ENCODE measurements around the gene SLC39A7. TPM values are rescaled to one million over a fixed set of nuclear protein-coding genes. Genes with fewer than 3 reads are reported as not detected.
A peak's percentile ranks its signal among the peaks of the same experiment; 100 is the strongest.

The SLC39A7 gene
- total and polyA plus RNA-seq, 2 of the 13 experiments (the other 11 are each of a cell fraction or from before 2014, with no cell fraction given) = 142 to 229 TPM

- no peak for TF ChIP-seq GRHL1 (CRISPR knock-in tag; conservative IDR thresholded peaks at IDR 0.05)
- TF ChIP-seq SNRNP70 (IDR thresholded peaks at IDR 0.05; ENCODE audit: low read depth, low read length) = no peak
- no peak for TF ChIP-seq TFDP1 (CRISPR knock-in tag; IDR thresholded peaks at IDR 0.05; ENCODE audit: borderline replicate concordance)
- peak; percentile 78; the same call in 1 of the 2 replicates for TF ChIP-seq ZNF501 (CRISPR knock-in tag; IDR thresholded peaks at IDR 0.05)
- TF ChIP-seq ATF1 (CRISPR knock-in tag; IDR thresholded peaks at IDR 0.05) = no peak
- TF ChIP-seq ZNF20 (CRISPR knock-in tag; IDR thresholded peaks at IDR 0.05) = 0 out of 2 replicates have a peak, but pooled peaks have one; percentile 32
- TF ChIP-seq ZNF703 (CRISPR knock-in tag; IDR thresholded peaks at IDR 0.05; ENCODE audit: borderline replicate concordance) = no peak
- peak; percentile 52; the same call in 1 of the 2 replicates for TF ChIP-seq CHD2 (IDR thresholded peaks at IDR 0.05; ENCODE audit: low read depth, low read length)
- no peak; the same call in 1 of the 2 replicates for TF ChIP-seq ZNF430 (CRISPR knock-in tag; IDR thresholded peaks at IDR 0.05)
- 0 out of 2 replicates have a peak, but pooled peaks have one; percentile 13 for TF ChIP-seq LBX2 (CRISPR knock-in tag; IDR thresholded peaks at IDR 0.05; ENCODE audit: borderline replicate concordance)
- no peak; the same call in 1 of the 2 replicates for TF ChIP-seq KLF13 (CRISPR knock-in tag; IDR thresholded peaks at IDR 0.05)
- peak; percentile 18; the same call in 1 of the 2 replicates for TF ChIP-seq CTCF (CRISPR knock-in tag; IDR thresholded peaks at IDR 0.05)
- no peak for TF ChIP-seq CCDC6 (CRISPR knock-in tag; IDR thresholded peaks at IDR 0.05)
- peak; percentile 83; the same call in 1 of the 2 replicates for TF ChIP-seq BRF2 (CRISPR knock-in tag; IDR thresholded peaks at IDR 0.05)
- no peak for TF ChIP-seq ZFP82 (CRISPR knock-in tag; IDR thresholded peaks at IDR 0.05; ENCODE audit: borderline replicate concordance)
- TF ChIP-seq POLR2AphosphoS5 (IDR thresholded peaks at IDR 0.05; ENCODE audit: low read depth, low read length) = peak; percentile 86
- TF ChIP-seq YY1 (IDR thresholded peaks at IDR 0.05; ENCODE audit: insufficient read depth, insufficient replicate concordance, low read depth, low read length) = peak; percentile 90
- no peak for TF ChIP-seq JUND (CRISPR knock-in tag; IDR thresholded peaks at IDR 0.05)
- no peak for TF ChIP-seq JARID2 (CRISPR knock-in tag; IDR thresholded peaks at IDR 0.05; ENCODE audit: insufficient replicate concordance)
- TF ChIP-seq FOXA1 (IDR thresholded peaks at IDR 0.05) = no peak
- TF ChIP-seq FOXA1 (CRISPR knock-in tag; IDR thresholded peaks at IDR 0.05) = no peak
- 0 out of 2 replicates have a peak, but pooled peaks have one; percentile 32 for TF ChIP-seq ZBTB43 (CRISPR knock-in tag; conservative IDR thresholded peaks at IDR 0.05)
These were observed 3.9 kb downstream of the SLC39A7 start, which contains the start of gene HSD17B8 (continued) for GRCh38 chr6:33204415-33205190.
